Body of pancreas (tissue), 4 donors: ENCODE data around the gene SRR. TPM values are rescaled to one million over a fixed set of nuclear protein-coding genes. Genes with fewer than 3 reads are reported as not detected.

Source experiments
- ATAC-seq: fragments of 150-250 bp; one replicate; pipeline ENCODE4 v1.9.1; 2016
- DNase-seq, 4 donors: peaks; one replicate each; pipeline ENCODE4 v3.0.0-alpha.2; 2019
- H3K27ac ChIP-seq, 4 donors: fragments of 200-600 bp; sonication (generic); 1 replicate in 3 of 4; 2 replicates in 1 of 4; pipeline versions ENCODE4 v1.5.1 to v1.6.1; 2016 to 2019; ENCODE audit warnings: mild to moderate bottlenecking in 1 of 4, mixed read lengths in 1 of 4, moderate library complexity in 1 of 4
- H3K27me3 ChIP-seq, 2 donors: fragments of 200-600 bp; sonication (generic); one replicate each; pipeline ENCODE4 v1.6.0; 2016; ENCODE audit warnings: mild to moderate bottlenecking in 1 of 2
- H3K36me3 ChIP-seq, 2 donors: fragments of 200-600 bp; sonication (generic); replicated peaks in 1 of 2; 2 replicates each; pipeline ENCODE4 v1.5.1; 2016; ENCODE audit warnings: low read depth in 2 of 2; ENCODE audit not compliant: insufficient read depth in 1 of 2
- H3K4me1 ChIP-seq: fragments of 200-600 bp; sonication (generic); one replicate; pipeline ENCODE4 v1.6.0; 2016
- H3K4me3 ChIP-seq, 2 donors: fragments of 200-600 bp; sonication (generic); 1 replicate in 1 of 2; 2 replicates in 1 of 2; pipeline ENCODE4 v1.5.1; 2016 to 2019
- H3K9me3 ChIP-seq, 3 donors: fragments of 200-600 bp; sonication (generic); 1 replicate in 2 of 3; 2 replicates in 1 of 3; pipeline ENCODE4 v1.5.1; 2016
- POLR2A ChIP-seq, 3 donors: fragments of 450-650 bp; IDR thresholded peaks; one replicate each; pipeline ENCODE4 v1.6.1; 2016; ENCODE audit warnings: antibody characterized with exemption in 3 of 3, mild to moderate bottlenecking in 2 of 3
- WGBS, 2 donors: methylation state at CpG; one replicate each; pipeline ENCODE4 v1.1.5; 2017; 5-methylcytosine and 5-hydroxymethylcytosine counted together
- intact Hi-C: fragments of 100-400 bp; cut with DNase I; formaldehyde crosslinking; loops from one replicate; pipeline ENCODE4 v1.15.1; 2023
- total RNA-seq, 2 donors: library from RNA; depleted of rRNA; stranded (reverse); fragments of >200 nt; gene quantifications; one replicate each; pipeline ENCODE4 v1.1.0, GENCODE V29; 2016
- TF ChIP-seq, protein P1 (sequence below), 7 experiments: fragments of 450-650 bp in 4 of 7; fragments of 200-600 bp in 3 of 7; sonication (generic) in 3 of 7; IDR thresholded peaks; one replicate each; pipeline ENCODE4 v1.5.1; 2016 to 2019; ENCODE audit warnings: antibody characterized with exemption in 7 of 7

Gene SRR
- total RNA-seq, 2 donors from 2014 or later: 4.6 to 9.3 TPM

- H3K27ac ChIP-seq: no peak overlapping the region
- intact Hi-C loops: no loop called here
- DNase-seq: no peak
Observed at GRCh38 chr17:2365132-2365531, 61.4 kb downstream of the SRR start.

GRCh38 chr17:2366747-2367494 lies 63.2 kb downstream of the SRR start:
- H3K36me3 ChIP-seq: peaks cover 0 to 4% of the 10 kb centered on the region in 2 donors
- TF ChIP-seq, protein P1, sequence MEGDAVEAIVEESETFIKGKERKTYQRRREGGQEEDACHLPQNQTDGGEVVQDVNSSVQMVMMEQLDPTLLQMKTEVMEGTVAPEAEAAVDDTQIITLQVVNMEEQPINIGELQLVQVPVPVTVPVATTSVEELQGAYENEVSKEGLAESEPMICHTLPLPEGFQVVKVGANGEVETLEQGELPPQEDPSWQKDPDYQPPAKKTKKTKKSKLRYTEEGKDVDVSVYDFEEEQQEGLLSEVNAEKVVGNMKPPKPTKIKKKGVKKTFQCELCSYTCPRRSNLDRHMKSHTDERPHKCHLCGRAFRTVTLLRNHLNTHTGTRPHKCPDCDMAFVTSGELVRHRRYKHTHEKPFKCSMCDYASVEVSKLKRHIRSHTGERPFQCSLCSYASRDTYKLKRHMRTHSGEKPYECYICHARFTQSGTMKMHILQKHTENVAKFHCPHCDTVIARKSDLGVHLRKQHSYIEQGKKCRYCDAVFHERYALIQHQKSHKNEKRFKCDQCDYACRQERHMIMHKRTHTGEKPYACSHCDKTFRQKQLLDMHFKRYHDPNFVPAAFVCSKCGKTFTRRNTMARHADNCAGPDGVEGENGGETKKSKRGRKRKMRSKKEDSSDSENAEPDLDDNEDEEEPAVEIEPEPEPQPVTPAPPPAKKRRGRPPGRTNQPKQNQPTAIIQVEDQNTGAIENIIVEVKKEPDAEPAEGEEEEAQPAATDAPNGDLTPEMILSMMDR (IDR thresholded peaks at IDR 0.05): no peak
- no peak for TF ChIP-seq POLR2A (IDR thresholded peaks at IDR 0.05)
- H3K27ac ChIP-seq: no peak overlapping the region
- no peak overlapping the region for H3K4me3 ChIP-seq
- no peaks in the 10 kb centered on the region for H3K9me3 ChIP-seq
- H3K4me1 ChIP-seq: no peaks in the 10 kb centered on the region
- intact Hi-C loops: no loop called here
- WGBS, 2 donors: 86 to 89% methylated on average over 23 to 26 of the region's 26 CpGs
- DNase-seq (no peak), ATAC-seq (no peak)
- H3K27me3 ChIP-seq: no peaks in the 10 kb centered on the region

More at GRCh38 chr17:2365132-2365531, 61.4 kb downstream of the SRR start:
- H3K4me3 ChIP-seq: no peak overlapping the region
- no peak for ATAC-seq
- WGBS, 2 donors: 94% methylated on average over 12 to 17 of the region's 20 CpGs
- H3K4me1 ChIP-seq: no peaks in the 10 kb centered on the region
- H3K9me3 ChIP-seq: no peaks in the 10 kb centered on the region
- H3K27me3 ChIP-seq: no peaks in the 10 kb centered on the region
- H3K36me3 ChIP-seq: peaks cover 0 to 4% of the 10 kb centered on the region in 2 donors
- TF ChIP-seq, protein P1 (IDR thresholded peaks at IDR 0.05): no peak
- TF ChIP-seq POLR2A (IDR thresholded peaks at IDR 0.05): no peak

DNA sequence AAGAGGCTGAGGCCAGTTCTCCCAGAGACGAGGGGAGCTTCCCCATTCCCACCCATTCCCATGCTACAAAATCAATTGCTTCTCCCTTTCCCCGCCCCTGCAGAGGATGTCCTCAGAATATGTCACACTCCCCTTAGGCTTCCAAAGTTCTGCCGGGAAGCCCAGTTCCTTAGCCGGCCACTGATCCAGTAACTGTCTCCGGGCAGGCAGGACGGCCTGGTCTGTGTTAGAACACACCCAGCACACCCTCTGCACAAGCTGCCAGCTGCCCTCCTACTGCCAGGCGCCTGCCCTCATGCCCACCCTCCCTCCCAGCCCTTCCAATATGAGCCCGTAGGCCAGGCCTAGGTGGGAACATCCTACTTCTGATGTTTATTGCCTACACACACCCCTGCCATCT lies 64.6 kb downstream of the SRR start:
- H3K4me1 ChIP-seq: no peaks in the 10 kb centered on the region
- no peak overlapping the region for H3K27ac ChIP-seq
- no peak for DNase-seq
- H3K27me3 ChIP-seq: no peaks in the 10 kb centered on the region
- no peak overlapping the region for H3K4me3 ChIP-seq
- no peaks in the 10 kb centered on the region for H3K9me3 ChIP-seq
- no peak for ATAC-seq
- H3K36me3 ChIP-seq: no peaks in the 10 kb centered on the region
- WGBS, 2 donors: 75 to 91% methylated on average over 6 to 8 of the region's 8 CpGs
- intact Hi-C loops: no loop called here
- TF ChIP-seq, protein P1 (IDR thresholded peaks at IDR 0.05): no peak
- no peak for TF ChIP-seq POLR2A (IDR thresholded peaks at IDR 0.05)

- no peaks in the 10 kb centered on the region for H3K27me3 ChIP-seq
- DNase-seq (no peak), ATAC-seq (no peak)
- WGBS, 2 donors: 79 to 87% methylated on average over 5 of the region's 5 CpGs
- H3K36me3 ChIP-seq: no peaks in the 10 kb centered on the region
- intact Hi-C loops: no loop called here
- no peaks in the 10 kb centered on the region for H3K4me1 ChIP-seq
- TF ChIP-seq POLR2A (IDR thresholded peaks at IDR 0.05): no peak
- TF ChIP-seq, protein P1 (IDR thresholded peaks at IDR 0.05): no peak
- H3K27ac ChIP-seq: no peak overlapping the region
- no peaks in the 10 kb centered on the region for H3K9me3 ChIP-seq
- no peak overlapping the region for H3K4me3 ChIP-seq
Observed at GRCh38 chr17:2369039-2369438, 65.3 kb downstream of the SRR start.
